Effector memory CD4-positive, alpha-beta T cell (primary cell): ENCODE results near the gene PPP3R1.

Experiments used
- DNase-seq, 3 donors: peaks; one replicate each; pipeline ENCODE4 v3.0.0-alpha.2; 2020
- H3K27ac ChIP-seq: 2 replicates; pipeline ENCODE4 v1.7.0; 2013; ENCODE audit warnings: mild to moderate bottlenecking, low read length, moderate library complexity; ENCODE audit not compliant: insufficient read depth, poor library complexity, severe bottlenecking
- H3K27me3 ChIP-seq: replicated peaks from 2 replicates; pipeline ENCODE4 v1.7.0; 2013; ENCODE audit warnings: mild to moderate bottlenecking, low read length; ENCODE audit not compliant: insufficient read depth, control insufficient read depth, poor library complexity, severe bottlenecking
- H3K36me3 ChIP-seq: 2 replicates; pipeline ENCODE4 v1.7.0; 2013; ENCODE audit warnings: mild to moderate bottlenecking, low read length, moderate library complexity; ENCODE audit not compliant: control insufficient read depth, insufficient read depth
- H3K4me1 ChIP-seq: 2 replicates; pipeline ENCODE4 v1.7.0; 2013; ENCODE audit warnings: low read length, mild to moderate bottlenecking; ENCODE audit not compliant: control insufficient read depth, insufficient read depth, poor library complexity, severe bottlenecking
- H3K4me3 ChIP-seq: 2 replicates; pipeline ENCODE4 v1.7.0; 2013; ENCODE audit warnings: low read length, low read depth, mild to moderate bottlenecking; ENCODE audit not compliant: insufficient read depth, poor library complexity, severe bottlenecking
- H3K9me3 ChIP-seq: 2 replicates; pipeline ENCODE4 v1.7.0; 2013; ENCODE audit warnings: mild to moderate bottlenecking, low read length, moderate library complexity; ENCODE audit not compliant: control insufficient read depth

PPP3R1 gene

DNA sequence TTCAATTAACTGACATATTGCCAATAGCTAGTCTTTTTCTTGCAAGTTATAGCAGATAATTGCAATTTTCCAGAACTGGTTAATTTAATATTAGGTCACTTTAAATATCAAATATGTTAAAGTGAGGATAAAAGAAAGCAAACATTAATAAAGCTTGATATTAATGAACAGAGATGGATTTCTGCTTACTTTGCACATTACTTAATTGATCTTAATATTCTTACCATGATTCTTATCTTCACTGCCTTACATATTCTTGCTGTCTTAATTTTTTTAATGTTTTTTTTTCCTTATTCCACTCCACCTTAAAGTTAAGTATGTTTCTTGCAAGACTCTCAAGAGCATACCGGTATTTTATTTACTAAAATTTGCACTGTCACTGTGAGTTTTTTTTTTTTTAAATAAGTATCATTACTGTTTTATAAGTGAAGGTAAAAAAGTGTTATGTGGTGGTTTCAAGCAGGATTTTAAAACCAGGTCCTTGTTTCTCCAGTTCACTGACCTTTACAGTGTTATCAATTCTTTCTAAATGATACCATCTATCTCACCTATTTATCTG is 33.9 kb downstream of the PPP3R1 start:
- H3K9me3 ChIP-seq = no peaks in the 10 kb centered on the region
- peaks cover 11% of the 10 kb centered on the region for H3K4me1 ChIP-seq
- H3K27ac ChIP-seq = no peak overlapping the region
- H3K4me3 ChIP-seq = no peak overlapping the region
- no peaks in the 10 kb centered on the region for H3K36me3 ChIP-seq
- H3K27me3 ChIP-seq = no peaks in the 10 kb centered on the region
- DNase-seq = no peak

DNA sequence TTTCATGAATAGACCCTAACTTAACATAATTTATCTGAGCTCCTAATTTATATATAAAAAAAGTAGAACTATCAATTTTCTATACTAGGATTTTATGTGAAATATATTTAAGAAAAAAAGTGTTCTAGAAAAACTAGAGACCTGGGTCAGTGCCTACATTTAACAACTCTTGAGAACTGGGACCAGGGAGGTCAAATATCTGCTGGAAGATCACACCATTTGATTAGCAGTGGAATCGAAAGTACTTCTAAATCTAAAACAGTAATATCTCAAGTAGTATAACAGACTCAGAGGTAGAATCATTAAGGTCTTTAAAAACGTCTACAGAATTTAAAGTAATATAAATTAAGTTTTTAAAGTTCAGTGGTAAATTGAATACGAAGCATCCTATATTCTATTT is 34.6 kb downstream of the PPP3R1 start:
- H3K4me3 ChIP-seq = no peak overlapping the region
- H3K9me3 ChIP-seq = no peaks in the 10 kb centered on the region
- H3K27me3 ChIP-seq = no peaks in the 10 kb centered on the region
- no peaks in the 10 kb centered on the region for H3K36me3 ChIP-seq
- H3K4me1 ChIP-seq = peaks cover 11% of the 10 kb centered on the region
- H3K27ac ChIP-seq = no peak overlapping the region
- DNase-seq = no peak

GRCh38 chr2:68216454-68217310 is 35.6 kb downstream of the PPP3R1 start:
- no peak for DNase-seq
- no peak overlapping the region for H3K4me3 ChIP-seq
- peaks cover 11% of the 10 kb centered on the region for H3K4me1 ChIP-seq
- H3K9me3 ChIP-seq = no peaks in the 10 kb centered on the region
- H3K36me3 ChIP-seq = peaks cover 1% of the 10 kb centered on the region
- no peak overlapping the region for H3K27ac ChIP-seq
- H3K27me3 ChIP-seq = no peaks in the 10 kb centered on the region

DNA sequence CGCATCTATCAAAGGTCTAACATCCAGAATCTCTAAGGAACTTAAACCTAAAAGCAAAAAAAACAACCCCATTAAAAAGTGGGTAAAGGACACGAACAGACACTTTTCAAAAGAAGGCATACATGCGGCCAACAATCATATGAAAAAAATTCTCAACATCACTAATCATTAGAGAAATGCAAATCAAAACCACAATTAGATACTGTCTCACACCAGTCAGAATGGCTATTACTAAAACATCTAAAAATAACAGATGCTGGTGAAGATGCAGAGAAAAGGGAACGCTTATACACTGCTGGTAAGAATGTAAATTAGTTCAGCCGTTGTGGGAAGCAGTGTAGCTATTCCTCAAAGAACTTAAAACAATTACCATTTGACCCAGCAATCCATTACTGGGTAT is 38.0 kb downstream of the PPP3R1 start:
- H3K27ac ChIP-seq = no peak overlapping the region
- H3K27me3 ChIP-seq = no peaks in the 10 kb centered on the region
- H3K9me3 ChIP-seq = no peaks in the 10 kb centered on the region
- DNase-seq = no peak
- H3K36me3 ChIP-seq = peaks cover 4% of the 10 kb centered on the region
- H3K4me1 ChIP-seq = peaks cover 6% of the 10 kb centered on the region
- H3K4me3 ChIP-seq = no peak overlapping the region

GRCh38 chr2:68206793-68207192 is 45.5 kb downstream of the PPP3R1 start:
- Histone ChIP-seq H3K27me3 (no peaks in the 10 kb centered on the region), H3K27ac (no peak overlapping the region), H3K4me1 (peaks cover 21% of the 10 kb centered on the region), H3K9me3 (no peaks in the 10 kb centered on the region), H3K4me3 (no peak overlapping the region), H3K36me3 (peaks cover 4% of the 10 kb centered on the region)
- DNase-seq = no peak

GRCh38 chr2:68203587-68203986 is 48.7 kb downstream of the PPP3R1 start:
- no peak for DNase-seq
- no peaks in the 10 kb centered on the region for H3K9me3 ChIP-seq
- no peaks in the 10 kb centered on the region for H3K36me3 ChIP-seq
- no peaks in the 10 kb centered on the region for H3K27me3 ChIP-seq
- peak overlapping the region; percentile 27 for H3K4me3 ChIP-seq
- peaks cover 25% of the 10 kb centered on the region for H3K4me1 ChIP-seq
- peak overlapping the region; percentile 56 for H3K27ac ChIP-seq

GRCh38 chr2:68200157-68200787 is 52.1 kb downstream of the PPP3R1 start:
- no peak overlapping the region for H3K4me3 ChIP-seq
- H3K9me3 ChIP-seq = no peaks in the 10 kb centered on the region
- H3K36me3 ChIP-seq = no peaks in the 10 kb centered on the region
- no peak overlapping the region for H3K27ac ChIP-seq
- peaks cover 4% of the 10 kb centered on the region for H3K4me1 ChIP-seq
- no peaks in the 10 kb centered on the region for H3K27me3 ChIP-seq
- no peak for DNase-seq

GRCh38 chr2:68196120-68196716 is 56.1 kb downstream of the PPP3R1 start:
- peak; percentile 15 to 33 (median 19) for DNase-seq
- Histone ChIP-seq H3K4me3 (no peak overlapping the region), H3K4me1 (peaks cover 7% of the 10 kb centered on the region), H3K27me3 (no peaks in the 10 kb centered on the region), H3K9me3 (no peaks in the 10 kb centered on the region), H3K36me3 (no peaks in the 10 kb centered on the region), H3K27ac (no peak overlapping the region)

DNA sequence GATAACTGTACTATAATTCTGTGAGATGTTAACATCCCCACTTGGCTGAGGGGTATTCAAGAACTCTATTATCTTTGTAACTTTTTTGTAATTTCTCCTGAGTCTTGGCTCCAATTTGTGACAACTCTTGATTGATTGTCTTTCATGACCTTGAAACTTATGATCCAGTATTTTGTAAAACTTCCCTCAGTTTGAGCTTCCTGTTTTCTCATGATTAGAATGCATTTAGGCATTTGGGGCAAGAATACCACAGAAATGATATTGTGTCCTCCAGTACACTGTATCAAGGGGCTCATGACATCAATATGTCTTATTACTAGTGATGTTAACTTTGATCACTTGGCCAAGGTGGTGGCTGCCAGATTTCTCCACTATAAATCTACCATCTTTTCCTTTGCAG is 57.2 kb downstream of the PPP3R1 start:
- H3K36me3 ChIP-seq = no peaks in the 10 kb centered on the region
- no peak overlapping the region for H3K27ac ChIP-seq
- peaks cover 5% of the 10 kb centered on the region for H3K4me1 ChIP-seq
- no peaks in the 10 kb centered on the region for H3K27me3 ChIP-seq
- no peak overlapping the region for H3K4me3 ChIP-seq
- DNase-seq = no peak
- H3K9me3 ChIP-seq = no peaks in the 10 kb centered on the region
